Mesenchymal stem cell (in vitro differentiated cells and primary cell): ENCODE data around the gene OTUB2.

Source experiments
- DNase-seq: peaks from one replicate; pipeline ENCODE4 v3.0.0-alpha.2; 2013
- H2AFZ ChIP-seq: one replicate; pipeline ENCODE4 v1.6.1; 2013; ENCODE audit warnings: low read depth, mild to moderate bottlenecking, control low read depth, inconsistent platforms, low read length, moderate library complexity
- H2AK5ac ChIP-seq: 2 replicates; pipeline ENCODE4 v1.6.1; 2013; ENCODE audit warnings: low read length, moderate library complexity, mild to moderate bottlenecking, inconsistent platforms; ENCODE audit not compliant: severe bottlenecking
- H2BK120ac ChIP-seq: one replicate; pipeline ENCODE4 v1.6.1; 2013; ENCODE audit warnings: low read depth, mild to moderate bottlenecking, inconsistent platforms, low read length, moderate library complexity
- H2BK12ac ChIP-seq, 2 experiments: one replicate each; pipeline ENCODE4 v1.6.1; 2013; ENCODE audit warnings: inconsistent platforms in 2 of 2, low read length in 2 of 2, mild to moderate bottlenecking in 2 of 2, moderate library complexity in 2 of 2, control low read depth in 1 of 2
- H2BK15ac ChIP-seq: one replicate; pipeline ENCODE4 v1.6.1; 2013; ENCODE audit warnings: mild to moderate bottlenecking, low read depth, inconsistent platforms; ENCODE audit not compliant: poor library complexity, severe bottlenecking
- H2BK5ac ChIP-seq: 2 replicates; pipeline ENCODE4 v1.6.1; 2013; ENCODE audit warnings: low read depth, mild to moderate bottlenecking, low read length, control low read depth, inconsistent platforms; ENCODE audit not compliant: poor library complexity, severe bottlenecking
- H3K14ac ChIP-seq, 2 experiments: one replicate each; pipeline ENCODE4 v1.6.1; 2013; ENCODE audit warnings: inconsistent platforms in 2 of 2, low read length in 2 of 2, control low read depth in 1 of 2, mild to moderate bottlenecking in 1 of 2, moderate library complexity in 1 of 2
- H3K18ac ChIP-seq, 2 experiments: one replicate each; pipeline ENCODE4 v1.6.1; 2013; ENCODE audit warnings: inconsistent platforms in 2 of 2, low read length in 2 of 2, control low read depth in 1 of 2, low read depth in 1 of 2, mild to moderate bottlenecking in 1 of 2
- H3K23ac ChIP-seq, 2 experiments: one replicate each; pipeline ENCODE4 v1.6.1; 2013; ENCODE audit warnings: inconsistent platforms in 2 of 2, low read length in 2 of 2, mild to moderate bottlenecking in 2 of 2, moderate library complexity in 2 of 2, control low read depth in 1 of 2
- H3K27ac ChIP-seq: 2 replicates; pipeline ENCODE4 v1.5.1; 2013; ENCODE audit warnings: mild to moderate bottlenecking, moderate library complexity, low read length, control low read depth, inconsistent platforms; ENCODE audit not compliant: poor library complexity, severe bottlenecking
- H3K27me3 ChIP-seq, 2 experiments: 2 replicates each; pipeline versions ENCODE4 v1.6.1 to v1.7.0; 2013; ENCODE audit warnings: low read length in 2 of 2, mild to moderate bottlenecking in 2 of 2, moderate library complexity in 2 of 2, control low read depth in 1 of 2, inconsistent platforms in 1 of 2; ENCODE audit not compliant: control insufficient read depth in 1 of 2, insufficient read depth in 1 of 2
- H3K36me3 ChIP-seq, 2 experiments: 2 replicates each; pipeline versions ENCODE4 v1.6.1 to v1.7.0; 2013; ENCODE audit warnings: low read length in 2 of 2, control low read depth in 1 of 2, inconsistent platforms in 1 of 2, low read depth in 1 of 2, mild to moderate bottlenecking in 1 of 2; ENCODE audit not compliant: insufficient read depth in 2 of 2, control insufficient read depth in 1 of 2
- H3K4ac ChIP-seq, 2 experiments: one replicate each; pipeline ENCODE4 v1.6.1; 2013; ENCODE audit warnings: inconsistent platforms in 2 of 2, low read length in 2 of 2, mild to moderate bottlenecking in 2 of 2, moderate library complexity in 2 of 2, control low read depth in 1 of 2, low read depth in 1 of 2
- H3K4me1 ChIP-seq: 2 replicates; pipeline ENCODE4 v1.6.1; 2013; ENCODE audit warnings: low read depth, low read length, control low read depth; ENCODE audit not compliant: control insufficient read depth, insufficient read depth
- H3K4me2 ChIP-seq: 2 replicates; pipeline ENCODE4 v1.6.1; 2013; ENCODE audit warnings: low read length, mild to moderate bottlenecking, inconsistent platforms; ENCODE audit not compliant: poor library complexity, severe bottlenecking
- H3K4me3 ChIP-seq, 2 experiments: 2 replicates each; pipeline versions ENCODE4 v1.5.1 to v1.7.0; 2013; ENCODE audit warnings: low read length in 2 of 2, mild to moderate bottlenecking in 2 of 2, control low read depth in 1 of 2, low read depth in 1 of 2; ENCODE audit not compliant: insufficient read depth in 1 of 2
- H3K79me1 ChIP-seq: replicated peaks from 2 replicates; pipeline ENCODE4 v1.6.1; 2013; ENCODE audit warnings: mild to moderate bottlenecking, control low read depth, low read length, inconsistent platforms; ENCODE audit not compliant: poor library complexity, severe bottlenecking
- H3K9ac ChIP-seq: 2 replicates; pipeline ENCODE4 v1.7.0; 2013; ENCODE audit warnings: mild to moderate bottlenecking, low read length, moderate library complexity
- H3K9me3 ChIP-seq: 2 replicates; pipeline ENCODE4 v1.7.0; 2013; ENCODE audit warnings: mild to moderate bottlenecking, low read length; ENCODE audit not compliant: control insufficient read depth
- H4K8ac ChIP-seq: one replicate; pipeline ENCODE4 v1.6.1; 2013; ENCODE audit warnings: inconsistent platforms, mild to moderate bottlenecking, low read length, moderate library complexity
- H4K91ac ChIP-seq: one replicate; pipeline ENCODE4 v1.6.1; 2013; ENCODE audit warnings: mild to moderate bottlenecking, low read length, inconsistent platforms
- WGBS: methylation state at CpG from one replicate; pipeline ENCODE4 v1.1.7; 2013; ENCODE audit warnings: mixed read lengths; 5-methylcytosine and 5-hydroxymethylcytosine counted together

OTUB2 gene

GRCh38 chr14:93986955-93987354 is 39.2 kb upstream of the OTUB2 start:
- no peak overlapping the region for H3K4ac ChIP-seq
- no peak overlapping the region for H3K23ac ChIP-seq

GRCh38 chr14:93987376-93987775 is 38.8 kb upstream of the OTUB2 start:
- WGBS, result 79% methylated on average over 12 of the region's 12 CpGs
- peaks cover 26% of the 10 kb centered on the region for H3K4me1 ChIP-seq
- no peak for DNase-seq
- H2BK5ac ChIP-seq, result no peak overlapping the region
- H3K27ac ChIP-seq, result no peak overlapping the region
- H3K18ac ChIP-seq, result no peak overlapping the region
- no peaks in the 10 kb centered on the region for H3K9me3 ChIP-seq
- no peak overlapping the region for H3K9ac ChIP-seq
- H2BK15ac ChIP-seq, result no peak overlapping the region
- H4K91ac ChIP-seq, result no peak overlapping the region
- no peak overlapping the region for H2BK12ac ChIP-seq
- no peak overlapping the region for H2AFZ ChIP-seq
- no peak overlapping the region for H3K23ac ChIP-seq
- no peak overlapping the region for H4K8ac ChIP-seq
- no peaks in the 10 kb centered on the region for H3K36me3 ChIP-seq
- H3K4me2 ChIP-seq, result no peak overlapping the region
- peaks cover 3 to 12% of the 10 kb centered on the region in 2 experiments for H3K27me3 ChIP-seq
- H2AK5ac ChIP-seq, result peak overlapping the region; percentile 6
- no peaks in the 10 kb centered on the region for H3K79me1 ChIP-seq
- no peak overlapping the region for H3K4me3 ChIP-seq
- no peak overlapping the region for H2BK120ac ChIP-seq
- H3K14ac ChIP-seq, result peak overlapping the region in 1 of 2 experiments; percentile 29
- no peak overlapping the region for H3K4ac ChIP-seq

More at GRCh38 chr14:93986955-93987354, 39.2 kb upstream of the OTUB2 start:
- Histone ChIP-seq H3K27me3 (peaks cover 3 to 8% of the 10 kb centered on the region in 2 experiments), H3K18ac (no peak overlapping the region), H3K9ac (no peak overlapping the region), H2BK5ac (no peak overlapping the region), H3K14ac (peak overlapping the region in 1 of 2 experiments; percentile 29), H4K91ac (no peak overlapping the region), H2BK12ac (no peak overlapping the region), H3K9me3 (no peaks in the 10 kb centered on the region), H2BK15ac (no peak overlapping the region), H3K4me1 (peaks cover 28% of the 10 kb centered on the region), H3K27ac (no peak overlapping the region), H4K8ac (no peak overlapping the region), H2BK120ac (no peak overlapping the region), H2AK5ac (peak overlapping the region; percentile 20), H3K36me3 (no peaks in the 10 kb centered on the region), H3K4me2 (no peak overlapping the region), H3K79me1 (no peaks in the 10 kb centered on the region), H3K4me3 (no peak overlapping the region), H2AFZ (no peak overlapping the region)
- WGBS, result 79% methylated on average over 9 of the region's 9 CpGs
- no peak for DNase-seq

GRCh38 chr14:93987815-93988476 is 38.2 kb upstream of the OTUB2 start:
- H3K4me2 ChIP-seq, result no peak overlapping the region

GRCh38 chr14:93989939-93990338 is 36.2 kb upstream of the OTUB2 start:
- H3K9me3 ChIP-seq, result no peaks in the 10 kb centered on the region
- no peak overlapping the region for H2BK5ac ChIP-seq
- no peak overlapping the region for H3K27ac ChIP-seq
- no peak overlapping the region for H2BK15ac ChIP-seq
- DNase-seq, result no peak
- no peak overlapping the region for H2AFZ ChIP-seq
- no peak overlapping the region for H3K4ac ChIP-seq
- H3K27me3 ChIP-seq, result peaks cover 3 to 17% of the 10 kb centered on the region in 2 experiments
- no peak overlapping the region for H3K23ac ChIP-seq
- no peaks in the 10 kb centered on the region for H3K79me1 ChIP-seq
- H4K91ac ChIP-seq, result no peak overlapping the region
- no peak overlapping the region for H2AK5ac ChIP-seq
- no peak overlapping the region for H4K8ac ChIP-seq
- WGBS, result 84% methylated on average over 4 of the region's 4 CpGs
- H3K4me1 ChIP-seq, result peaks cover 21% of the 10 kb centered on the region
- no peak overlapping the region for H3K9ac ChIP-seq
- no peak overlapping the region for H2BK120ac ChIP-seq
- H3K14ac ChIP-seq, result no peak overlapping the region
- H3K4me3 ChIP-seq, result no peak overlapping the region
- no peaks in the 10 kb centered on the region for H3K36me3 ChIP-seq
- no peak overlapping the region for H3K4me2 ChIP-seq
- no peak overlapping the region for H3K18ac ChIP-seq
- no peak overlapping the region for H2BK12ac ChIP-seq

More at GRCh38 chr14:93987815-93988476, 38.2 kb upstream of the OTUB2 start:
- no peak overlapping the region for H3K14ac ChIP-seq
- H3K18ac ChIP-seq, result no peak overlapping the region
- no peak overlapping the region for H3K23ac ChIP-seq
- WGBS, result 40% methylated on average over 3 of the region's 3 CpGs
- no peak overlapping the region for H2BK12ac ChIP-seq
- H3K9ac ChIP-seq, result no peak overlapping the region
- H2BK120ac ChIP-seq, result no peak overlapping the region
- no peaks in the 10 kb centered on the region for H3K9me3 ChIP-seq
- no peak overlapping the region for H3K4me3 ChIP-seq
- H2AFZ ChIP-seq, result no peak overlapping the region
- H3K27ac ChIP-seq, result no peak overlapping the region
- H3K4ac ChIP-seq, result no peak overlapping the region
- H4K8ac ChIP-seq, result no peak overlapping the region
- peaks cover 26% of the 10 kb centered on the region for H3K4me1 ChIP-seq
- no peaks in the 10 kb centered on the region for H3K36me3 ChIP-seq
- no peak overlapping the region for H2BK15ac ChIP-seq
- no peak overlapping the region for H2BK5ac ChIP-seq
- H2AK5ac ChIP-seq, result no peak overlapping the region
- H3K79me1 ChIP-seq, result no peaks in the 10 kb centered on the region
- H3K27me3 ChIP-seq, result peaks cover 3 to 13% of the 10 kb centered on the region in 2 experiments
- DNase-seq, result no peak
- no peak overlapping the region for H4K91ac ChIP-seq
